ENCODE measurements around the gene LITAFD.

LITAFD gene

DNA sequence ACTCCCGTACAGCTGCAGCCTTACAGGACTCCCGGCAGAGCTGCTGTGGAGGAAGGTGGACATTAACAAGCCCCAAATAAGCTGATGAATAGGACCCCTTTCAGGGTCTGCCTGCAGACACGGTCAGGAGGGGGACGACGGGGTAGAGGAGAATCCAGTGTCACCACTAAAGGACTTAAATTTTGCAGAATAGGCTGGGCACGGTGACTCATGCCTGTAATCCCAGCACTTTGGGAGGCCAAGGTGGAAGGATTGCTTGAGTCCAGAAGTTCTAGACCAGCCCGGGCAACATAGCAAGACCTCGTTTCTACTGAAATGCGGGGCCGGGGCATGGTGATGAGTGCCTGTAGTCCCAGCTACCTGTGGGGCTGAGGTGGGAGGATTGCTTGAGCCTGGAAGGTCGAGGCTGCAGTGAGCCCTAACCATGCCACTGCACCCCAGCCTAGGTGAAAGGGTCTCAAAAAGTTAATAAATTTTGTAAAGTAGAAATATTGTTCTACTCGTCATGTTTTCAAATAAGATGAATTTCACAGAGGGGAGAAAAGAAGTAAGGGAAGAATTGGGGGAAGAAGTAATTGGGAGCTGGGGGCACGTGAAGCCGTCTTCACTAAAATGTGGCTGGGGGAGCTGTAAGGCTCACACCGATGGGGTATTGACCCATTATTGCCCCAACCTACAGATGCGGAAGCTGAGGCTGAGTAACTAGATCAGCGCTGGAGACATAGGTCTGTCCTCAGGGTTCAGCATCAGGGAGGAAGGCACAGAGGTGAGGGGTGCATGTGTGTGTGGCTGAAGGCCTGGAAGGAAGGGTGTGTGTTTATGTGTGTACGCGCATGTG, 4.7 kb downstream of the LITAFD start:
- 77 to 79% methylated on average over 19 of the region's 19 CpGs for WGBS, 2 experiments
- Histone ChIP-seq H3K4me1 (ENCODE audit: control insufficient read depth, insufficient read depth, low read length) (peaks cover 21% of the 10 kb centered on the region), H3K4me3 (ENCODE audit: insufficient read depth, low read depth, low read length) (no peak overlapping the region), H3K9me3 (ENCODE audit: control insufficient read depth, low read length) (no peaks in the 10 kb centered on the region), H3K27me3 (ENCODE audit: control insufficient read depth, insufficient read depth, low read length, poor library complexity, severe bottlenecking) (no peaks in the 10 kb centered on the region), H3K27ac (ENCODE audit: insufficient read depth, low read depth, low read length, poor library complexity, severe bottlenecking) (no peak overlapping the region), H3K36me3 (ENCODE audit: control insufficient read depth, insufficient read depth, low read length) (peaks cover 11% of the 10 kb centered on the region)

DNA sequence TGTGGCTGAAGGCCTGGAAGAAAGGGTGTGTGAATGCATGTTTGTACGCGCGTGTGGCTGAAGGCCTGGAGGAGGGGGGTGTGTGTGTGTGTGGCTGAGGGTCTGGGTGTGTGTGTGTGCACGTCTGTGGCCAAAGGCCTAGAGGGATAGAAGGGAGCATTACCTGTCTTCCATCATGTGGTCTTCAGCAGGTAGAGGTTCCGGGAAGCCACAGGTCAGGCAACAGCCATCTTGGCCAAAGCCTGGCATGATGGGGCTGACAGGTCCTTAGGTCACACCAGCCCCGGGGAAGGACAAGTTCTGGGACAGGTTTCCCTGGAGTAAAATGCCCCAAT, 5.2 kb downstream of the LITAFD start:
- 94 to 96% methylated on average over 6 of the region's 6 CpGs for WGBS, 2 experiments
- Histone ChIP-seq H3K27ac (ENCODE audit: insufficient read depth, low read depth, low read length, poor library complexity, severe bottlenecking) (no peak overlapping the region), H3K4me1 (ENCODE audit: control insufficient read depth, insufficient read depth, low read length) (peaks cover 27% of the 10 kb centered on the region), H3K4me3 (ENCODE audit: insufficient read depth, low read depth, low read length) (no peak overlapping the region), H3K27me3 (ENCODE audit: control insufficient read depth, insufficient read depth, low read length, poor library complexity, severe bottlenecking) (no peaks in the 10 kb centered on the region), H3K36me3 (ENCODE audit: control insufficient read depth, insufficient read depth, low read length) (peaks cover 12% of the 10 kb centered on the region), H3K9me3 (ENCODE audit: control insufficient read depth, low read length) (no peaks in the 10 kb centered on the region)

GRCh38 chr16:8887952-8888560, 5.9 kb downstream of the LITAFD start:
- Histone ChIP-seq H3K36me3 (ENCODE audit: control insufficient read depth, insufficient read depth, low read length) (peaks cover 12% of the 10 kb centered on the region), H3K27ac (ENCODE audit: insufficient read depth, low read depth, low read length, poor library complexity, severe bottlenecking) (no peak overlapping the region), H3K9me3 (ENCODE audit: control insufficient read depth, low read length) (no peaks in the 10 kb centered on the region), H3K4me1 (ENCODE audit: control insufficient read depth, insufficient read depth, low read length) (peaks cover 28% of the 10 kb centered on the region), H3K27me3 (ENCODE audit: control insufficient read depth, insufficient read depth, low read length, poor library complexity, severe bottlenecking) (no peaks in the 10 kb centered on the region), H3K4me3 (ENCODE audit: insufficient read depth, low read depth, low read length) (no peak overlapping the region)
- WGBS, 2 experiments = 96% methylated on average over 16 of the region's 16 CpGs

DNA sequence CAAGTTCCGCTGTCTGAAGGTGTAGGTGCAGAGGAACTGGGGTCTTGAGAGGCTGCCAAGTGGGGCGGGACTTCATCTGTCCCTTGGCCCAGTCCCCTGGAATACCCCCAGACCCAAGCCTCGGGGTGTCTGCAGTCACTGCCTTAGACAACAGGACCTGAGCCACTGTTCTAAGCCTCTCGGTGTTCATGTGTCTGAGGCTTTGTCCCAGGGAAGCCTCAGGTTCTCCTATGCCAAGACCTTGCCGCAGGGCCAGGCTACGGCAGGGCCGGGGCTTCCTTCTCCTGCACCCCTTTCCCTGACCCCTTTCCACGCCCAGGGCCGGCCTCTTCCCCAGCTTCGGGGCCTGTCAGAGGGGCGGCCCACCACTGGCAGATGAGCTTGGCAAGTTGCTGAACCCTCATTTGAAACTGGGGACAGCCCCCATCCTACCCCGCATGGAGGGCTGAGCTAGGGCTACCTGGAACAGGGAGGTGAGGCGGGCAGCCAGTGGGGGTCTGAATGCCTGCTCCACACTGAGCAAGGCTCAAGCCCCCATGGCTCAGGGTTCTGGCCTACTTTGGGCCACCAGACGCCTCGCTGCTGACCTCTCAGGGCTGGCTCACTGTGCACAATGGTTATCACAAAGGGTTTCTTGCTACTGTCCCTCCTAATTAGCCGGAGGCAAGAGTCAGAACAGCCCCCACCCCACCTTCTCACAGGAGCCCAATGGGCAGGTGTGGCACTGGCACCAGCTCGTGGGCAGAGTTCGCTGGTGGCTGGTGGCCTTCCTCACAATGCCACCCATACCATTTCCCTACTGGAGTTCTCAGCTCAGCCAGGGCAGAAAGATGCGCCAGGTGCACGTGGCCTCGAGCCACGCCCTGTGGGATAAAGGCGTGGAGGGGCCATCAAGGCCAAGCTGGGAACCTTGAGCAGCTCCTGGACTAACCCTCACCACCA, 7.1 kb downstream of the LITAFD start:
- 87 to 91% methylated on average over 22 to 23 of the region's 23 CpGs for WGBS, 2 experiments
- Histone ChIP-seq H3K27me3 (ENCODE audit: control insufficient read depth, insufficient read depth, low read length, poor library complexity, severe bottlenecking) (no peaks in the 10 kb centered on the region), H3K4me3 (ENCODE audit: insufficient read depth, low read depth, low read length) (no peak overlapping the region), H3K36me3 (ENCODE audit: control insufficient read depth, insufficient read depth, low read length) (peaks cover 22% of the 10 kb centered on the region), H3K9me3 (ENCODE audit: control insufficient read depth, low read length) (no peaks in the 10 kb centered on the region), H3K4me1 (ENCODE audit: control insufficient read depth, insufficient read depth, low read length) (peaks cover 37% of the 10 kb centered on the region), H3K27ac (ENCODE audit: insufficient read depth, low read depth, low read length, poor library complexity, severe bottlenecking) (no peak overlapping the region)

DNA sequence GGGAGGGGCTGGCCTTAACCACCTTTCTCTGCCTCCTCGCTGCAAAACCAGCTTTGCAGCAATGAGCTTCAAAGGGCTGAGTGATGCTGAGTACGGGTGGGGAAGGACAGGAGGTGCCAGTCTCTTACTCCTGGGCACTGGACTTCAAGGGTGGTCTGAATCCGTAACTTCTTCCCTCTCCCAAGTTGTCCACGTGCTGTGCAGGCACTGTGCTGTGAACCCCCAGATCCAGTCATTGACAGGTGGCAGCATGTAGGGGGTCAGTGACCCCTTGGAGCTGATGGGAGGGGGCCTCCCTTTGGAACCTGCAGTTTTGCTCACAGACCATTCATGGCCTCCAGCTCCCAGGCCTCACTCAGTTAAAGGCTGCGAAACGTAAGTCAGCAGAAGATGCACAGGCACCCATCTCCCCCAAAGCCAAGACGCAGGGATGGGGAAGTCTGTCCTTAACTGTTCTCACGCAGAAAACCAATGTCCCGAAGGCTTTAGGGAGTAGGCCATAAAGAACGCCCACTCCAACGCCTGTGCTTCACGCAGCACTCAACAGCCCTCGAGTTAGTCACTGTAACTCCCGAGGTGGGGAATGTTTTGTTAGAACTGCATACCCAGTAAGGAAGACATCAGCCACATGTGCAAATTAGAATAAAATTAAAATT, 7.9 kb downstream of the LITAFD start:
- WGBS, 2 experiments = 96 to 98% methylated on average over 14 of the region's 14 CpGs
- no peaks in the 10 kb centered on the region for H3K27me3 ChIP-seq (ENCODE audit: control insufficient read depth, insufficient read depth, low read length, poor library complexity, severe bottlenecking)
- H3K36me3 ChIP-seq (ENCODE audit: control insufficient read depth, insufficient read depth, low read length) = peaks cover 28% of the 10 kb centered on the region
- H3K9me3 ChIP-seq (ENCODE audit: control insufficient read depth, low read length) = no peaks in the 10 kb centered on the region
- no peak overlapping the region for H3K27ac ChIP-seq (ENCODE audit: insufficient read depth, low read depth, low read length, poor library complexity, severe bottlenecking)
- H3K4me1 ChIP-seq (ENCODE audit: control insufficient read depth, insufficient read depth, low read length) = peaks cover 37% of the 10 kb centered on the region
- no peak overlapping the region for H3K4me3 ChIP-seq (ENCODE audit: insufficient read depth, low read depth, low read length)

- H3K36me3 ChIP-seq (ENCODE audit: control insufficient read depth, insufficient read depth, low read length) = peaks cover 30% of the 10 kb centered on the region
- H3K4me1 ChIP-seq (ENCODE audit: control insufficient read depth, insufficient read depth, low read length) = peaks cover 34% of the 10 kb centered on the region
- H3K9me3 ChIP-seq (ENCODE audit: control insufficient read depth, low read length) = no peaks in the 10 kb centered on the region
- H3K27me3 ChIP-seq (ENCODE audit: control insufficient read depth, insufficient read depth, low read length, poor library complexity, severe bottlenecking) = no peaks in the 10 kb centered on the region
- H3K4me3 ChIP-seq (ENCODE audit: insufficient read depth, low read depth, low read length) = no peak overlapping the region
- 92 to 96% methylated on average over 5 of the region's 5 CpGs for WGBS, 2 experiments
- no peak overlapping the region for H3K27ac ChIP-seq (ENCODE audit: insufficient read depth, low read depth, low read length, poor library complexity, severe bottlenecking)
These were observed 8.4 kb downstream of the LITAFD start for GRCh38 chr16:8890549-8890921.

DNA sequence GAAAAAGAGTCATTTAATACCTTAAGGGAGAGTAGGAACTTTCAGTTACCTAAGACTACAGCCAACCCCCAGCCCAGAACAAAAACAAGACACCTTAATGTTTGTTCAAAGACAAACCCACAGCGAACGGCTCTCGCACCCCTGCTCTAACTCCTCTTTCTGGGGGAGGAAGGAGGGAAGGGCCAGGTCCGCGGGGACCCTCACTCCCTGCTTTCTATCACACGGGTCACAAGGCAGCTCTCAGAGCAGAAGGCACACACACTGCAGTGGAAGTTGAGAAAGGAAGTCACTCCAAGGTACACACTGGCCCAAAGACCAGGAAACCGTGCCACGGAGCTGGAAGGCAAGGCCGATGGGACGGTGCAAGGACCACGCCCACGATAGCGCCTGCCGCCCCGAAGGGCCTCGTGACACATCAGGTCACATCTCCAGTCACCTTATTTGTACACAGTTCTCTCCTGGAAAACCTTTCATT, 10.0 kb downstream of the LITAFD start:
- H3K9me3 ChIP-seq (ENCODE audit: control insufficient read depth, low read length) = no peaks in the 10 kb centered on the region
- peak overlapping the region; percentile 38 for H3K27ac ChIP-seq (ENCODE audit: insufficient read depth, low read depth, low read length, poor library complexity, severe bottlenecking)
- no peaks in the 10 kb centered on the region for H3K27me3 ChIP-seq (ENCODE audit: control insufficient read depth, insufficient read depth, low read length, poor library complexity, severe bottlenecking)
- peaks cover 21% of the 10 kb centered on the region for H3K4me1 ChIP-seq (ENCODE audit: control insufficient read depth, insufficient read depth, low read length)
- 92 to 93% methylated on average over 16 of the region's 16 CpGs for WGBS, 2 experiments
- H3K36me3 ChIP-seq (ENCODE audit: control insufficient read depth, insufficient read depth, low read length) = peaks cover 42% of the 10 kb centered on the region
- H3K4me3 ChIP-seq (ENCODE audit: insufficient read depth, low read depth, low read length) = no peak overlapping the region

GRCh38 chr16:8893426-8893825, 11.3 kb downstream of the LITAFD start:
- 86 to 87% methylated on average over 9 of the region's 9 CpGs for WGBS, 2 experiments
- Histone ChIP-seq H3K4me1 (ENCODE audit: control insufficient read depth, insufficient read depth, low read length) (peaks cover 21% of the 10 kb centered on the region), H3K4me3 (ENCODE audit: insufficient read depth, low read depth, low read length) (no peak overlapping the region), H3K27me3 (ENCODE audit: control insufficient read depth, insufficient read depth, low read length, poor library complexity, severe bottlenecking) (no peaks in the 10 kb centered on the region), H3K9me3 (ENCODE audit: control insufficient read depth, low read length) (no peaks in the 10 kb centered on the region), H3K27ac (ENCODE audit: insufficient read depth, low read depth, low read length, poor library complexity, severe bottlenecking) (no peak overlapping the region), H3K36me3 (ENCODE audit: control insufficient read depth, insufficient read depth, low read length) (peaks cover 50% of the 10 kb centered on the region)

- Histone ChIP-seq H3K9me3 (ENCODE audit: control insufficient read depth, low read length) (no peaks in the 10 kb centered on the region), H3K4me1 (ENCODE audit: control insufficient read depth, insufficient read depth, low read length) (peaks cover 21% of the 10 kb centered on the region), H3K4me3 (ENCODE audit: insufficient read depth, low read depth, low read length) (no peak overlapping the region), H3K36me3 (ENCODE audit: control insufficient read depth, insufficient read depth, low read length) (peaks cover 57% of the 10 kb centered on the region), H3K27ac (ENCODE audit: insufficient read depth, low read depth, low read length, poor library complexity, severe bottlenecking) (no peak overlapping the region), H3K27me3 (ENCODE audit: control insufficient read depth, insufficient read depth, low read length, poor library complexity, severe bottlenecking) (no peaks in the 10 kb centered on the region)
- WGBS, 2 experiments = 89 to 92% methylated on average over 14 of the region's 14 CpGs
These were observed 12.0 kb downstream of the LITAFD start for GRCh38 chr16:8893976-8894690.

Measured in ectodermal cell (in vitro differentiated cells).